T-cell (primary cell): Measurements from ENCODE around the gene PDXP. TPM values are rescaled to one million over a fixed set of nuclear protein-coding genes. Genes with fewer than 3 reads are reported as not detected.

Source experiments
- ATAC-seq, 4 experiments: fragments of 200-7000 bp in 3 of 4; fragments of 150-1000 bp in 1 of 4; cut with Tn5 transposase; replicated peaks in 1 of 4; 1 replicate in 3 of 4; 2 replicates in 1 of 4; pipeline ENCODE4 v1.10.0; 2021; ENCODE audit warnings: moderate library complexity in 3 of 4, mild to moderate bottlenecking in 2 of 4, moderate number of reproducible peaks in 1 of 4
- CTCF ChIA-PET, 2 donors: fragments of 300-600 bp; sonication (Branson Sonifier 250); formaldehyde crosslinking; loops; one replicate each; lab custom pipeline; 2022; ENCODE audit warnings: antibody characterized with exemption in 2 of 2; lab: Charles Lee
- POLR2A ChIA-PET, 2 donors: fragments of 300-600 bp; sonication (Branson Sonifier 250); formaldehyde crosslinking; loops; one replicate each; lab custom pipeline; 2022; ENCODE audit warnings: antibody characterized with exemption in 2 of 2; lab: Charles Lee
- DNase-seq, 35 experiments: peaks; one replicate each; pipeline versions ENCODE4 v3.0.0 to v3.0.0-alpha.2; 2013 to 2023
- H3K27ac ChIP-seq: one replicate; pipeline ENCODE4 v1.5.1; 2013; ENCODE audit warnings: low read length
- H3K27me3 ChIP-seq, 2 experiments: replicated peaks in 1 of 2; 1 replicate in 1 of 2; 2 replicates in 1 of 2; pipeline versions ENCODE4 v1.6.1 to v1.7.0; 2013; ENCODE audit warnings: low read length in 1 of 2, mixed read lengths in 1 of 2; ENCODE audit not compliant: control insufficient read depth in 2 of 2, insufficient read depth in 2 of 2; ENCODE audit errors: extremely low read depth in 1 of 2
- H3K36me3 ChIP-seq, 2 donors: 1 replicate in 1 of 2; 2 replicates in 1 of 2; pipeline versions ENCODE4 v1.6.1 to v1.7.0; 2013; ENCODE audit warnings: low read length in 1 of 2; ENCODE audit not compliant: control insufficient read depth in 2 of 2, insufficient read depth in 1 of 2; ENCODE audit errors: extremely low read depth in 1 of 2
- H3K4me1 ChIP-seq, 2 experiments: 1 replicate in 1 of 2; 2 replicates in 1 of 2; pipeline versions ENCODE4 v1.6.1 to v1.7.0; 2013; ENCODE audit warnings: low read length in 2 of 2, mixed read lengths in 1 of 2; ENCODE audit not compliant: insufficient read depth in 2 of 2, control insufficient read depth in 1 of 2; ENCODE audit errors: extremely low read depth in 1 of 2
- H3K4me3 ChIP-seq, 2 donors: 1 replicate in 1 of 2; 2 replicates in 1 of 2; pipeline versions ENCODE4 v1.5.1 to v1.7.0; 2013; ENCODE audit warnings: mild to moderate bottlenecking in 2 of 2, low read length in 1 of 2, moderate library complexity in 1 of 2; ENCODE audit not compliant: control insufficient read depth in 1 of 2; ENCODE audit errors: extremely low read depth in 1 of 2
- H3K9me3 ChIP-seq: 2 replicates; pipeline ENCODE4 v1.7.0; 2013
- H3K27ac Mint-ChIP-seq, 2 donors: one replicate each; pipeline ENCODE4 v1.8.0; 2020 to 2021; ENCODE audit warnings: mild to moderate bottlenecking in 2 of 2, mixed read lengths in 2 of 2
- H3K27me3 Mint-ChIP-seq, 2 donors: one replicate each; pipeline ENCODE4 v1.8.0; 2021 to 2022; ENCODE audit warnings: mixed read lengths in 2 of 2
- H3K36me3 Mint-ChIP-seq: one replicate; pipeline ENCODE4 v1.8.0; 2021; ENCODE audit warnings: mixed read lengths
- H3K4me1 Mint-ChIP-seq, 3 donors: one replicate each; pipeline ENCODE4 v1.8.0; 2020 to 2022; ENCODE audit warnings: mixed read lengths in 3 of 3, mild to moderate bottlenecking in 1 of 3
- H3K4me3 Mint-ChIP-seq, 3 donors: one replicate each; pipeline ENCODE4 v1.8.0; 2020 to 2022; ENCODE audit warnings: mild to moderate bottlenecking in 3 of 3, mixed read lengths in 3 of 3, moderate library complexity in 3 of 3
- H3K9me3 Mint-ChIP-seq, 3 donors: one replicate each; pipeline ENCODE4 v1.8.0; 2020 to 2022; ENCODE audit warnings: mixed read lengths in 3 of 3
- WGBS: methylation state at CpG from one replicate; pipeline ENCODE4 v1.1.5; 2013; ENCODE audit warnings: missing lambda C conversion rate; ENCODE audit not compliant: insufficient coverage; 5-methylcytosine and 5-hydroxymethylcytosine counted together
- total RNA-seq, 35 experiments: library from RNA in 6 of 35; stranded (reverse) in 6 of 35; fragments of 120-200 nt in 1 of 35; gene quantifications; one replicate each; pipeline versions ENCODE4 v1.2.1 to v1.2.4 and lab custom pipeline; 2013 to 2026

The PDXP gene
- total RNA-seq, 5 donors from 2014 or later (not counting 1 experiment from before 2014, with no cell fraction given), result 3.1 to 11.3 (median 10.7) TPM

DNA sequence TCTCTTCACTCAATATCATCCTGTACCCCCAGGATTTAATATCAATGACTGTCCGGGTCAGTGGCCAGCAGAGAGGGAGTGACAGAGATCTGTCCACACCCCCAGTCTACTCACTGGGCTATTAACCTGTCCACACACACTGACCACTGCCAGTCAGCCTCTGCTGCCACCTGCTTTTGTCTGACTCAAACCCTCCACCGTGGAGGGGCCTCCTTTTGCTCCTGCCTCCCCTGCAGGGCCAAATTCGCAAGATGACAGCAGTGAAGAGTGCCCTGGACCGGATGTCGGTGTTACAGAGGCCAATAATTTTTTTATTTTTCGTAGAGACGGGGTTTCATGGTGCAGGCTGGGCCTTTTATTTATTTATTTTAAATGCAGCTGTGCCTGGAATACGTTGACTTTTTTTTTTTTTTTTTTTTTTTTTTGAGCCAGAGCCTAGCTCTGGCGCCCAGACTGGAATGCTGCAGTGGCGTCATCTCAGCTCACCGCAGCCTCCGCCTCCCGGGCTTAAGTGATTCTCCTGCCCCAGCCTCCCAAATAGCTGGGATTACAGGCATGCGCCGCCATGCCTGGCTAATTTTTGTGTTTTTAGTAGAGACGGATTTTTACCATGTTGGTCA, 5.1 kb downstream of the PDXP start:
- WGBS, result 92% methylated on average over 10 of the region's 16 CpGs
- H3K27ac Mint-ChIP-seq, result no peak overlapping the region

DNA sequence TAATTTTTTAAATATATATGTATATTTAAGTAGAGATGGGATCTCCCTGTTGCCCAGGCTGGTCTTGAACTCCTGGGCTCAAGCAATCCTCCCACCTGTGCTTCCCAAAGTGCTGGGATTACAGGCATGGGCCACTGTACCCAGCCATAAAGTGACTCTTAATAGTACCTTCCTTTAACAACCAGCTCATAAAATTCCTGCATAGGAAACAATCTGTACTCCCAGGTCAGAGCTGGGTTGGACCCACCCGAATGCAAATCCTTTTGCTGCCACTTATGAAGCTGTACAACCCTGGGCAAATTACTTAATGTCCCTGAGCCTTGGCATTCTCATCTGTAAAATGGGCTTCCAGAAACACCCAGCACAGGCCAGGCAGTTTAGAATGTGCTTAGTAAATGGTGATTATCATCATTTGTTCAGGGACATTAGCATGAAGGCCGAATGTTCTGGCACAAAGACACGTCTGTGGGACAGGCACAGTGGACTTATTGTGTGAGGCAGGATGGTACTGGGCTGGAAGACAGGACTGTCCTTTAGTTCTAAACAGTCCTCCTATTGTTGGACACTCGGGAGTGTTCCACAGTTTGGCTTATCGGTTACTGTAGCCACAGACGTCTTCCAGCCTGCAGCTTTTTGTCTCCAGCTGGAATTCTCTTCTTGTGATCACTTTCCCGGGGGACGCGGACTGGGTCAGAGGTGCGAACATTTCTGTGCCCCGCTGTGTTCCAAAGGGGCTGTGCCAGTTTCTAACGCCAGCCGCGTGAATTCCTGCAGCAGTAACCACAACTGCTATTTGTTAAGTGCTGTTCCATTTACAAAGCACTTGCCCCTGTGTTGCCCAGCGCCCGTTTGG, 6.0 kb downstream of the PDXP start:
- no peak overlapping the region for H3K27ac ChIP-seq
- ChIA-PET POLR2A (interaction anchor here in 1 of 2 donors (0.6 kb wide), 1 partner anchor 301 kb away, joined by 3 read pairs; no protein-coding TSS in a partner anchor), CTCF (interaction anchor here (0.6 to 0.7 kb wide), 2 partner anchors 15 to 17 kb away, joined by 3 read pairs; no protein-coding TSS in a partner anchor)
- no peaks in the 10 kb centered on the region for H3K9me3 ChIP-seq
- no peaks in the 10 kb centered on the region for H3K9me3 Mint-ChIP-seq
- no peak overlapping the region for H3K4me3 ChIP-seq
- DNase-seq (no peak), ATAC-seq (no peak)
- peaks cover 8 to 24% of the 10 kb centered on the region in 2 experiments for H3K4me1 ChIP-seq
- no peak overlapping the region for H3K4me3 Mint-ChIP-seq
- peaks cover 9 to 11% of the 10 kb centered on the region in 2 donors for H3K36me3 ChIP-seq
- H3K27ac Mint-ChIP-seq, result no peak overlapping the region
- WGBS, result 94% methylated on average over 15 of the region's 16 CpGs
- H3K4me1 Mint-ChIP-seq, result peaks cover 27 to 33% (median 31%) of the 10 kb centered on the region in 3 donors
- no peaks in the 10 kb centered on the region for H3K27me3 Mint-ChIP-seq
- H3K36me3 Mint-ChIP-seq, result peaks cover 7% of the 10 kb centered on the region
- no peaks in the 10 kb centered on the region for H3K27me3 ChIP-seq

More for the DNA sequence above, 5.1 kb downstream of the PDXP start:
- H3K4me3 Mint-ChIP-seq, result no peak overlapping the region
- H3K9me3 Mint-ChIP-seq, result no peaks in the 10 kb centered on the region
- peaks cover 7% of the 10 kb centered on the region for H3K36me3 Mint-ChIP-seq
- H3K9me3 ChIP-seq, result no peaks in the 10 kb centered on the region
- no peak overlapping the region for H3K4me3 ChIP-seq
- no peaks in the 10 kb centered on the region for H3K27me3 Mint-ChIP-seq
- POLR2A ChIA-PET, result no interaction called here
- H3K27me3 ChIP-seq, result no peaks in the 10 kb centered on the region
- no peak overlapping the region for H3K27ac ChIP-seq
- H3K36me3 ChIP-seq, result peaks cover 9 to 11% of the 10 kb centered on the region in 2 donors
- CTCF ChIA-PET, result interaction anchor here (0.6 to 2.7 kb wide), 5 partner anchors 9 to 735 kb away, joined by 3 to 6 read pairs (median 3); no protein-coding TSS in a partner anchor
- no peak for DNase-seq
- ATAC-seq, result no peak
- H3K4me1 ChIP-seq, result peaks cover 11 to 29% of the 10 kb centered on the region in 2 experiments
- H3K4me1 Mint-ChIP-seq, result peaks cover 32 to 36% (median 33%) of the 10 kb centered on the region in 3 donors

DNA sequence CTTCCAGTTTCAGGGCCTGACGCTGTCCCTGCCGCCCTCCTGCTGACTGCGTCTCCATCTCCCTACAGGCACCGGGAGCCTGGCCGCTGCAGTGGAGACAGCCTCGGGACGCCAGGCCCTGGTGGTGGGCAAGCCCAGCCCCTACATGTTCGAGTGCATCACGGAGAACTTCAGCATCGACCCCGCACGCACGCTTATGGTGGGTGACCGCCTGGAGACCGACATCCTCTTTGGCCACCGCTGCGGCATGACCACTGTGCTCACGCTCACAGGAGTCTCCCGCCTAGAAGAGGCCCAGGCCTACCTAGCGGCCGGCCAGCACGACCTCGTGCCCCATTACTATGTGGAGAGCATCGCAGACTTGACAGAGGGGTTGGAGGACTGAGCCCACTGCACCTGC, 7.0 kb downstream of the PDXP start:
- WGBS, result 99% methylated on average over 24 of the region's 24 CpGs
- Mint-ChIP-seq H3K4me1 (peaks cover 17 to 26% (median 23%) of the 10 kb centered on the region in 3 donors), H3K27ac (no peak overlapping the region), H3K27me3 (no peaks in the 10 kb centered on the region), H3K36me3 (peaks cover 7% of the 10 kb centered on the region), H3K4me3 (no peak overlapping the region), H3K9me3 (no peaks in the 10 kb centered on the region)
- no peak for DNase-seq
- ATAC-seq, result no peak
- ChIA-PET POLR2A (no interaction called here), CTCF (interaction anchor here in 1 of 2 donors (0.5 kb wide), 1 partner anchor 57 kb away, joined by 3 read pairs; no protein-coding TSS in a partner anchor)
- Histone ChIP-seq H3K36me3 (peaks cover 9 to 11% of the 10 kb centered on the region in 2 donors), H3K27me3 (no peaks in the 10 kb centered on the region), H3K9me3 (no peaks in the 10 kb centered on the region), H3K4me3 (no peak overlapping the region), H3K4me1 (peaks cover 0 to 14% of the 10 kb centered on the region in 2 experiments), H3K27ac (no peak overlapping the region)

DNA sequence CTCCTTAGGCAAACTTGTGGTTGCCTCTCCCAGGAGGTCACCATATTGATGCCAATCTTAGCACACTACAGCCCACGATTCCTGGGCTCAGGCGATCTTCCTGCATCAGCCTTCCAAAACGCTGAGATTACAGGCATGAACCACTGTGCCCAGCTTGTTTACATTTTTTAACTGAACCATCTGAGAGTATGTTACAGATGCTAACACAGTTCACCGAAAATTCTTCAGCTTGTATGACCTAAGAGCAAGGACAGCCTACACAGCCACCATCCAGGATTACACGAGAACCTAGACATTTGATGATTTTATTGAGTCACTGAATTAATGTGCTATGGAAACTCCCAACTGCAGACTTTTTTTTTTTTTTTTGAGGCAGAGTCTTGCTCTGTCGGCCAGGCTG, 11.1 kb downstream of the PDXP start:
- H3K27me3 Mint-ChIP-seq, result no peaks in the 10 kb centered on the region

DNA sequence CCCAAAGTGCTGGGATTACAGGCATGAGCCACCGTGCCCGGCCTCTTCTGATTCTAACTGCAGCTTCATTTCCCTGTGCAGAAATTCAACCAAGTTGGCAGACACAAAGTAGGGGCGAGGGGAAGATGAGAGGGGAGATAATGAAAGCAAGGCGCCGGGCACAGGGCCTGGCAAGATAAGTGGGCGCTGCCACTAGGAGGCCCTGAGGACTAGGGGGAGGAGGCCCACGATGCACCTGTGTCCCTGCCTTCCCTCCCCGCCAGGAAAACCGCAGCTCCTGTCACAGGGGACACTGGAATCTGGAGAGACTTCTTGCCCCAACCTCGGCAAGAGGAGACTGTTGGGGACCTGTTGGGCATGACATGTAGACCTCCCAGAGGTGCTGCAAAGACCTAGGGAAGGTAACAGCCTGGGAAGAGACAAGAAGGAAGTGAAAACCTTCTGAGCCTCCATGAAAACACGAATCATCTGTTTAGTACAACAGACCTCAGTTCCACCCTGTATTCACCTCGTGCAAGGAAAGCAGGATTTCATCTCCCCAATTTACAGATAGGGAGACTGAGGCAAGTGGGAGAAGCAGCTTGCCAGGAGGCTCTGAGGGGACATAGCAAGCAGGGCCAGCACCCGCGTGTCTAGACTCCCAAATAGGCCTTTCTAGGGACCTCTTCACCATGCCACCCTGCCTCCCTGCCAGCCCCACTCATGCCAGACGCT, 13.8 kb downstream of the PDXP start:
- peak overlapping the region; percentile 42 for H3K27ac ChIP-seq
- peaks cover 40 to 59% (median 44%) of the 10 kb centered on the region in 3 donors for H3K4me1 Mint-ChIP-seq
- no peaks in the 10 kb centered on the region for H3K27me3 ChIP-seq
- ATAC-seq (no peak), DNase-seq (peak in 16 of 35 experiments; percentile 10 to 56 (median 34))
- CTCF ChIA-PET, result interaction anchor here (0.6 to 2.0 kb wide), 6 partner anchors 10 to 141 kb away, joined by 3 to 7 read pairs (median 4); partner anchors contain the start of gene PDXP (in 1 of the 2)
- peak overlapping the region; percentile 86 for H3K27ac Mint-ChIP-seq
- no peaks in the 10 kb centered on the region for H3K36me3 ChIP-seq
- H3K9me3 Mint-ChIP-seq, result no peaks in the 10 kb centered on the region
- WGBS, result 40% methylated on average over 8 of the region's 15 CpGs
- H3K4me1 ChIP-seq, result peaks cover 23 to 63% of the 10 kb centered on the region in 2 experiments
- no peaks in the 10 kb centered on the region for H3K36me3 Mint-ChIP-seq
- peak overlapping the region in 1 of 3 donors; percentile 69 for H3K4me3 Mint-ChIP-seq
- H3K4me3 ChIP-seq, result no peak overlapping the region
- no peaks in the 10 kb centered on the region for H3K9me3 ChIP-seq
- POLR2A ChIA-PET, result no interaction called here
- no peaks in the 10 kb centered on the region for H3K27me3 Mint-ChIP-seq

More for the DNA sequence above, 11.1 kb downstream of the PDXP start:
- H3K4me1 Mint-ChIP-seq, result peaks cover 27 to 43% (median 35%) of the 10 kb centered on the region in 3 donors
- no peak overlapping the region for H3K4me3 Mint-ChIP-seq
- H3K36me3 Mint-ChIP-seq, result peaks cover 7% of the 10 kb centered on the region
- H3K9me3 Mint-ChIP-seq, result no peaks in the 10 kb centered on the region
- no peak for DNase-seq
- ATAC-seq, result no peak
- peaks cover 9% of the 10 kb centered on the region in 2 donors for H3K36me3 ChIP-seq
- H3K27ac Mint-ChIP-seq, result peak overlapping the region; percentile 39 to 45
- 79% methylated on average over 3 of the region's 6 CpGs for WGBS
- no peak overlapping the region for H3K27ac ChIP-seq
- ChIA-PET POLR2A (no interaction called here), CTCF (interaction anchor here in 1 of 2 donors (0.7 kb wide), 1 partner anchor 129 kb away, joined by 3 read pairs; no protein-coding TSS in a partner anchor)
- no peak overlapping the region for H3K4me3 ChIP-seq
- H3K27me3 ChIP-seq, result no peaks in the 10 kb centered on the region
- H3K9me3 ChIP-seq, result no peaks in the 10 kb centered on the region
- peaks cover 16 to 38% of the 10 kb centered on the region in 2 experiments for H3K4me1 ChIP-seq
